Body of pancreas (tissue), 4 donors: ENCODE measurements around the gene DVL1.

Source experiments
- CTCF ChIP-seq, 7 experiments: fragments of 450-650 bp in 4 of 7; fragments of 200-600 bp in 3 of 7; sonication (generic) in 3 of 7; IDR thresholded peaks; one replicate each; pipeline ENCODE4 v1.5.1; 2016 to 2019; ENCODE audit warnings: antibody characterized with exemption in 7 of 7
- POLR2A ChIP-seq, 3 donors: fragments of 450-650 bp; IDR thresholded peaks; one replicate each; pipeline ENCODE4 v1.6.1; 2016; ENCODE audit warnings: antibody characterized with exemption in 3 of 3, mild to moderate bottlenecking in 2 of 3

DNA sequence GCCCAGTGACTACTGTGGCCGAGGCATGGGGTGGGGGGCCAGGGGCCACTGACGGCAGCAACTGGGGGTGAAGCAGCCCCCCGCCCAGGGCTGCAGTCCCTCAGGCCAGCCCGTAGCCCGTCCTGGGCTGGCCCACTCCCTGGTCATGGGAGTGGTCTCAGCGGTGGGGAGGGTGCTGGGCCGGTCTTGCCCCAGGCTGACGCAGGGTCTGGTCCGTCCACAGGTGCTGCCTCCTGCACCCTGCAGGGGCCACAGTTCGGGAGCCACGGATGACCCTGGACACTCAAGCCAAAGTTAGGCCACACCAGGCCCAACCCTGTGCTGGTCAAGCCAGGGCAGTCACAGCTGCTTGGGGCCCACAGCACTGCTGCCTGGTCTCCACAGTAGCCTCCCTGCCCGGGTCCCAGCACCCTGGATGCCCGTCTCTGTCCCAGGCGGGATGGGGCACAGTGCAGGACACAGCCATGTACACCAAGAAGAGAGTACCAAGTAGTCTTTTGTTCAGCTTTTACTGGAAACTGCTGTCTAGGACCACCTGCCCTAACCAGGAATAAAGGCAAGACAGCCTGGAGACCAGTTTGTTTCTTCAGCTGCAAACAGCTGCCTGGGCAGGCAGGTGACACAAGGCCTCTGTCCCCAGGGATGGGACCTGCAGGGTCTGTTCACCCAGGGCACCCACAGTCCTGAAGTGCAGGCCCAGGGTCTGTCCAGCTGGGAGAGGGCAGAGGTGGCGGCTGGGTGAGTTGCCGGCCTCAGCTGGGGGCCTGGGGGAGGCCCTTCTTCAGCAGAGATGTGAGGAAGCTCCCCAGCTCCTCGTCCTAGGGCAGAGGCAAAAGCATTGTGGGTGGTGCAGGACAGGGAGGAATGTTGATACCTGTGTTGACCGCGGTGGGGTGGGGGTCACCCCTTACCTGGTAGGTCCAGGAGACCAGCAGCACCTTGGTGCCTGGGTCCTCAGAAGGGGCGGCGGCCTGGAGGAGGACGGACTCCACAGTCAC lies 37.8 kb downstream of the DVL1 start:
- TF ChIP-seq CTCF (IDR thresholded peaks at IDR 0.05) (no peak), POLR2A (IDR thresholded peaks at IDR 0.05) (no peak)
